Stimulated activated CD8-positive, alpha-beta memory T cell treated with anti-CD3 and anti-CD28 coated beads, Interleukin-4, amount 100 ng/mL, for 1 hour (primary cell): ENCODE data around the gene DHRS12.

Experiments
- DNase-seq, 2 donors: peaks; one replicate each; pipeline ENCODE4 v3.0.0-alpha.2; 2020; ENCODE audit warnings: low read depth in 2 of 2, low spot score in 1 of 2

DHRS12 gene

GRCh38 chr13:51783428-51784094 lies 20.4 kb downstream of the DHRS12 start:
- no peak for DNase-seq

- no peak for DNase-seq
These were observed 21.8 kb downstream of the DHRS12 start for GRCh38 chr13:51782026-51782710.

GRCh38 chr13:51781246-51782022 lies 22.5 kb downstream of the DHRS12 start:
- DNase-seq = no peak

- DNase-seq = no peak
These were observed 23.9 kb downstream of the DHRS12 start for GRCh38 chr13:51780099-51780498.

GRCh38 chr13:51778392-51778791 lies 25.6 kb downstream of the DHRS12 start:
- DNase-seq = no peak

GRCh38 chr13:51777921-51778320 lies 26.0 kb downstream of the DHRS12 start:
- no peak for DNase-seq

GRCh38 chr13:51776179-51776578 lies 27.8 kb downstream of the DHRS12 start:
- DNase-seq = no peak

- no peak for DNase-seq
These were observed 30.4 kb downstream of the DHRS12 start for GRCh38 chr13:51773515-51773914.

GRCh38 chr13:51772781-51773180 lies 31.2 kb downstream of the DHRS12 start:
- no peak for DNase-seq

- DNase-seq = no peak
These were observed 31.9 kb downstream of the DHRS12 start for GRCh38 chr13:51772105-51772455.

GRCh38 chr13:51771418-51772104 lies 32.4 kb downstream of the DHRS12 start:
- no peak for DNase-seq

GRCh38 chr13:51770681-51771417 lies 33.1 kb downstream of the DHRS12 start:
- no peak for DNase-seq

- no peak for DNase-seq
These were observed 33.8 kb downstream of the DHRS12 start for GRCh38 chr13:51770160-51770559.

- DNase-seq = no peak
These were observed 34.4 kb downstream of the DHRS12 start for GRCh38 chr13:51769455-51770127.

- no peak for DNase-seq
These were observed 35.0 kb downstream of the DHRS12 start for GRCh38 chr13:51768976-51769375.

- DNase-seq = no peak
These were observed 35.5 kb downstream of the DHRS12 start for GRCh38 chr13:51768378-51768921.

- no peak for DNase-seq
These were observed 36.9 kb downstream of the DHRS12 start for GRCh38 chr13:51767100-51767499.

GRCh38 chr13:51765142-51765515 lies 38.8 kb downstream of the DHRS12 start:
- DNase-seq = no peak

- peak in 1 of 2 donors; percentile 28 for DNase-seq
These were observed 39.5 kb downstream of the DHRS12 start for GRCh38 chr13:51764184-51765141.
